Brain microvascular endothelial cell (primary cell): ENCODE results near the gene DIO3.

Experiments
- DNase-seq: peaks from one replicate; pipeline ENCODE4 v3.0.0-alpha.2; 2020
- H3K27ac ChIP-seq: fragments of 250-450 bp; sonication (Bioruptor Pico); 2 replicates; pipeline ENCODE4 v1.5.1; 2020; ENCODE audit warnings: mild to moderate bottlenecking, moderate library complexity
- H3K27me3 ChIP-seq: fragments of 250-450 bp; sonication (Bioruptor Pico); replicated peaks from 2 replicates; pipeline ENCODE4 v1.5.1; 2020; ENCODE audit warnings: mild to moderate bottlenecking
- H3K36me3 ChIP-seq: fragments of 250-450 bp; sonication (Bioruptor Pico); replicated peaks from 2 replicates; pipeline ENCODE4 v1.5.1; 2020; ENCODE audit warnings: mild to moderate bottlenecking
- H3K4me3 ChIP-seq: 2 replicates; pipeline ENCODE4 v1.5.1; 2011; ENCODE audit warnings: low read depth, mild to moderate bottlenecking, control low read depth, low read length, moderate library complexity
- CTCF ChIP-seq: IDR thresholded peaks from 2 replicates; pipeline ENCODE4 v1.5.1; 2011; ENCODE audit warnings: low read depth, mild to moderate bottlenecking, moderate library complexity, low read length, control low read depth, inconsistent platforms; ENCODE audit errors: missing control alignments
- in situ Hi-C: cut with HindIII; loops from 2 replicates; pipeline ENCODE4 v1.10.0; 2017; ENCODE audit warnings: low sequenced_read_pairs, low pct_ligation_motif_present

Gene DIO3

GRCh38 chr14:101562659-101563351 lies 1.5 kb downstream of the DIO3 start:
- in situ Hi-C loops, result no loop called here

GRCh38 chr14:101563352-101563653 lies 2.0 kb downstream of the DIO3 start:
- Histone ChIP-seq H3K4me3 (no peak overlapping the region), H3K27ac (no peak overlapping the region), H3K36me3 (no peaks in the 10 kb centered on the region), H3K27me3 (peaks cover 72% of the 10 kb centered on the region)
- no peak for DNase-seq
- no peak for TF ChIP-seq CTCF
- in situ Hi-C loops, result no loop called here

More at GRCh38 chr14:101562659-101563351, 1.5 kb downstream of the DIO3 start:
- TF ChIP-seq CTCF, result no peak
- DNase-seq, result no peak
- Histone ChIP-seq H3K27ac (no peak overlapping the region), H3K4me3 (no peak overlapping the region), H3K36me3 (no peaks in the 10 kb centered on the region), H3K27me3 (peaks cover 76% of the 10 kb centered on the region)

- in situ Hi-C loops, result no loop called here
- no peaks in the 10 kb centered on the region for H3K36me3 ChIP-seq
- H3K4me3 ChIP-seq, result no peak overlapping the region
- H3K27ac ChIP-seq, result no peak overlapping the region
- no peak for DNase-seq
- TF ChIP-seq CTCF, result no peak
- peaks cover 67% of the 10 kb centered on the region for H3K27me3 ChIP-seq
These were observed 2.6 kb downstream of the DIO3 start for GRCh38 chr14:101563654-101564443.

- in situ Hi-C loops, result no loop called here
- DNase-seq, result no peak
- Histone ChIP-seq H3K27me3 (peaks cover 61% of the 10 kb centered on the region), H3K4me3 (no peak overlapping the region), H3K27ac (no peak overlapping the region), H3K36me3 (no peaks in the 10 kb centered on the region)
- no peak for TF ChIP-seq CTCF
These were observed 3.1 kb downstream of the DIO3 start for GRCh38 chr14:101564444-101564776.

GRCh38 chr14:101564819-101565698 lies 3.8 kb downstream of the DIO3 start:
- H3K36me3 ChIP-seq, result no peaks in the 10 kb centered on the region
- peaks cover 55% of the 10 kb centered on the region for H3K27me3 ChIP-seq
- no peak overlapping the region for H3K4me3 ChIP-seq
- no peak for TF ChIP-seq CTCF
- no peak for DNase-seq
- in situ Hi-C loops, result no loop called here
- H3K27ac ChIP-seq, result no peak overlapping the region
